Panc1 (cell line): Measurements from ENCODE around the gene FIBIN.

Experiments
- CTCF ChIP-seq: fragments of 450-650 bp; IDR thresholded peaks from 2 replicates; pipeline ENCODE4 v1.5.1; 2017; ENCODE audit warnings: mild to moderate bottlenecking
- POLR2AphosphoS5 ChIP-seq: IDR thresholded peaks from 2 replicates; pipeline ENCODE4 v1.6.1; 2012; ENCODE audit warnings: mild to moderate bottlenecking, low read depth, low read length, moderate library complexity

DNA sequence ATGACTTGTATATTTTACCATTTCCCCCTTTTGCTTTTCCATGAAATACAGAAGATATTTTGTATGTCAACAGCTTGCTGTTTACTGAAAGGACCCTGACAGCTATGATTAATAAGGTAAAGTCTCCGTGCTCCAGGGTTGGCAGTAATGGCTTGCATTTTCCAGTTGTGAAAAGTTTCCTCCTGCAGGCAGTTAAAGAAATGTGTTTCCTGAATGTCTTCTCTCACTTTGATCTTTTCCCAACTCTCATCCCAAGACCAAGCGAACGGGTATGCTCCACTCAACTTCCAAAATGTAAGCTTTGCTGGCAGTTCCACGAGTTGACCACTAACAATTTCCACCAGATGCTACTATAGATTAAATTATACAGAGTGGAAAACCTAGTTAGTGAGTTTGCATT, 8.9 kb downstream of the FIBIN start:
- TF ChIP-seq CTCF = no peak
- TF ChIP-seq POLR2AphosphoS5 = no peak
